Measurements from ENCODE around the gene BRD4.

- no peak for TF ChIP-seq CTCF (IDR thresholded peaks at IDR 0.05)
- no peak for TF ChIP-seq POLR2A (IDR thresholded peaks at IDR 0.05)
Observed at GRCh38 chr19:15248106-15248505, 84.2 kb downstream of the BRD4 start.
